Esophagus squamous epithelium (tissue), 4 donors: ENCODE results near the gene FYN.

Experiments
- POLR2A ChIP-seq, 4 donors: fragments of 450-650 bp; IDR thresholded peaks; one replicate each; pipeline ENCODE4 v1.6.1; 2017; ENCODE audit warnings: antibody characterized with exemption in 4 of 4, mild to moderate bottlenecking in 4 of 4, moderate library complexity in 3 of 4
- TF ChIP-seq, protein P1 (sequence below), 6 experiments: fragments of 450-650 bp in 4 of 6; fragments of 200-600 bp in 2 of 6; sonication (generic) in 2 of 6; IDR thresholded peaks; one replicate each; pipeline ENCODE4 v1.5.1; 2016 to 2019; ENCODE audit warnings: antibody characterized with exemption in 6 of 6, mild to moderate bottlenecking in 4 of 6, moderate library complexity in 4 of 6

GRCh38 chr6:111871725-111872400 lies 1.4 kb downstream of the FYN start:
- TF ChIP-seq POLR2A (IDR thresholded peaks at IDR 0.05) = no peak
- TF ChIP-seq, protein P1, sequence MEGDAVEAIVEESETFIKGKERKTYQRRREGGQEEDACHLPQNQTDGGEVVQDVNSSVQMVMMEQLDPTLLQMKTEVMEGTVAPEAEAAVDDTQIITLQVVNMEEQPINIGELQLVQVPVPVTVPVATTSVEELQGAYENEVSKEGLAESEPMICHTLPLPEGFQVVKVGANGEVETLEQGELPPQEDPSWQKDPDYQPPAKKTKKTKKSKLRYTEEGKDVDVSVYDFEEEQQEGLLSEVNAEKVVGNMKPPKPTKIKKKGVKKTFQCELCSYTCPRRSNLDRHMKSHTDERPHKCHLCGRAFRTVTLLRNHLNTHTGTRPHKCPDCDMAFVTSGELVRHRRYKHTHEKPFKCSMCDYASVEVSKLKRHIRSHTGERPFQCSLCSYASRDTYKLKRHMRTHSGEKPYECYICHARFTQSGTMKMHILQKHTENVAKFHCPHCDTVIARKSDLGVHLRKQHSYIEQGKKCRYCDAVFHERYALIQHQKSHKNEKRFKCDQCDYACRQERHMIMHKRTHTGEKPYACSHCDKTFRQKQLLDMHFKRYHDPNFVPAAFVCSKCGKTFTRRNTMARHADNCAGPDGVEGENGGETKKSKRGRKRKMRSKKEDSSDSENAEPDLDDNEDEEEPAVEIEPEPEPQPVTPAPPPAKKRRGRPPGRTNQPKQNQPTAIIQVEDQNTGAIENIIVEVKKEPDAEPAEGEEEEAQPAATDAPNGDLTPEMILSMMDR (IDR thresholded peaks at IDR 0.05) = peak in 1 of 6 experiments; percentile 2
